HG03103 (cell line): ENCODE measurements around the gene TSR3.

ENCODE experiments used
- ATAC-seq: cut with Tn5 transposase; IDR thresholded peaks from one replicate; pipeline ENCODE4 v1.9.1; 2021; ENCODE audit warnings: low read depth; ENCODE audit not compliant: unreplicated experiment

Gene TSR3

GRCh38 chr16:1378087-1378803 is 26.6 kb upstream of the TSR3 start:
- no peak for ATAC-seq

GRCh38 chr16:1377406-1378010 is 25.8 kb upstream of the TSR3 start:
- ATAC-seq = no peak

GRCh38 chr16:1375741-1376410 is 24.2 kb upstream of the TSR3 start:
- no peak for ATAC-seq

GRCh38 chr16:1375298-1375640 is 23.6 kb upstream of the TSR3 start:
- ATAC-seq = no peak

- no peak for ATAC-seq
These were observed 23.0 kb upstream of the TSR3 start for GRCh38 chr16:1374418-1375297.

GRCh38 chr16:1372292-1372950 is 20.7 kb upstream of the TSR3 start:
- ATAC-seq = no peak

- no peak for ATAC-seq
These were observed 19.6 kb upstream of the TSR3 start for GRCh38 chr16:1371054-1371978.

- ATAC-seq = no peak
These were observed 16.0 kb upstream of the TSR3 start for GRCh38 chr16:1367486-1368174.

- ATAC-seq = no peak
These were observed 15.1 kb upstream of the TSR3 start for GRCh38 chr16:1366712-1367299.

GRCh38 chr16:1366060-1366711 is 14.5 kb upstream of the TSR3 start:
- ATAC-seq = no peak

- ATAC-seq = no peak
These were observed 12.8 kb upstream of the TSR3 start for GRCh38 chr16:1364510-1364909.

- ATAC-seq = no peak
These were observed 11.9 kb upstream of the TSR3 start for GRCh38 chr16:1363501-1364041.

- no peak for ATAC-seq
These were observed 11.1 kb upstream of the TSR3 start for GRCh38 chr16:1362807-1363206.

GRCh38 chr16:1361685-1362360 is 10.1 kb upstream of the TSR3 start:
- ATAC-seq = no peak

- no peak for ATAC-seq
These were observed 6.4 kb upstream of the TSR3 start for GRCh38 chr16:1357906-1358566.

GRCh38 chr16:1356061-1356900 is 4.6 kb upstream of the TSR3 start:
- ATAC-seq = no peak
